K562 (cell line): Measurements from ENCODE around the gene KPNB1. TPM values are rescaled to one million over a fixed set of nuclear protein-coding genes. Genes with fewer than 3 reads are reported as not detected.
A peak's percentile ranks its signal among the peaks of the same experiment; 100 is the strongest.

ENCODE experiments used
- AFF1 ChIP-seq, 2 experiments: fragments of 450-650 bp; IDR thresholded peaks; 2 replicates each; pipeline ENCODE4 v1.6.1; 2018; ENCODE audit warnings: mild to moderate bottlenecking in 2 of 2, low read depth in 1 of 2; ENCODE audit not compliant: partially characterized antibody in 2 of 2
- BRD4 ChIP-seq: fragments of 200-600 bp; sonication (generic); IDR thresholded peaks from 2 replicates; pipeline ENCODE4 v1.6.1; 2017; ENCODE audit warnings: inconsistent platforms
- CGGBP1 ChIP-seq: fragments of 250-450 bp; sonication (Bioruptor Pico); IDR thresholded peaks from 2 replicates; pipeline ENCODE4 v1.9.0; 2021; ENCODE audit warnings: mild to moderate bottlenecking
- CHD2 ChIP-seq: IDR thresholded peaks from 2 replicates; pipeline ENCODE4 v1.6.1; 2011; ENCODE audit warnings: low read depth, low read length
- DPF2 ChIP-seq: fragments of 450-650 bp; IDR thresholded peaks from 2 replicates; pipeline ENCODE4 v1.6.1; 2016
- E2F6 ChIP-seq, 2 experiments: IDR thresholded peaks; 2 replicates each; pipeline ENCODE4 v1.6.1; 2011; ENCODE audit warnings: borderline replicate concordance in 1 of 2, control low read depth in 1 of 2, low read depth in 1 of 2, low read length in 1 of 2, mild to moderate bottlenecking in 1 of 2, mixed read lengths in 1 of 2, moderate library complexity in 1 of 2; ENCODE audit not compliant: insufficient read depth in 1 of 2, insufficient read length in 1 of 2, poor library complexity in 1 of 2, severe bottlenecking in 1 of 2; ENCODE audit errors: extremely low read depth in 1 of 2
- EZH2 ChIP-seq: IDR thresholded peaks from 2 replicates; pipeline ENCODE4 v1.6.1; 2012; ENCODE audit warnings: low read depth, mild to moderate bottlenecking, inconsistent platforms, low read length, borderline replicate concordance
- FOXP4 ChIP-seq: sonication (generic); formaldehyde crosslinking; IDR thresholded peaks from 2 replicates; pipeline ENCODE4 v1.8.0; 2022; ENCODE audit warnings: mild to moderate bottlenecking, missing genetic modification reagents, borderline replicate concordance
- HDGF ChIP-seq: fragments of 450-650 bp; IDR thresholded peaks from 2 replicates; pipeline ENCODE4 v1.6.1; 2016
- HES1 ChIP-seq: fragments of 450-650 bp; IDR thresholded peaks from 2 replicates; pipeline ENCODE4 v1.6.1; 2016; ENCODE audit warnings: low read depth, mild to moderate bottlenecking, moderate library complexity
- HNRNPL ChIP-seq: fragments of 200-400 bp; formaldehyde crosslinking; IDR thresholded peaks from 2 replicates; pipeline ENCODE4 v1.6.1; 2017; ENCODE audit warnings: low read depth, mild to moderate bottlenecking, low read length
- MEF2D ChIP-seq: conservative IDR thresholded peaks from 2 replicates; pipeline ENCODE4 v1.6.1; 2016; ENCODE audit warnings: low read depth, missing genetic modification characterization, missing compliant biosample characterization
- RBM15 ChIP-seq: fragments of 200-400 bp; formaldehyde crosslinking; IDR thresholded peaks from 2 replicates; pipeline ENCODE4 v1.6.1; 2018; ENCODE audit warnings: mild to moderate bottlenecking, low read length, moderate library complexity; ENCODE audit not compliant: insufficient read depth
- TCF7 ChIP-seq: sonication (generic); IDR thresholded peaks from 2 replicates; pipeline ENCODE4 v1.6.1; 2016; ENCODE audit warnings: antibody characterized with exemption, borderline replicate concordance
- TFAP4 ChIP-seq: sonication (generic); formaldehyde crosslinking; IDR thresholded peaks from 2 replicates; pipeline ENCODE4 v1.8.0; 2022; ENCODE audit warnings: missing genetic modification reagents, mild to moderate bottlenecking, moderate library complexity, borderline replicate concordance
- TRIM24 ChIP-seq, 2 experiments: fragments of 450-650 bp; IDR thresholded peaks; 2 replicates each; pipeline ENCODE4 v1.6.1; 2016
- ZNF175 ChIP-seq: fragments of 200-800 bp; sonication (Bioruptor generic); IDR thresholded peaks from 2 replicates; pipeline ENCODE4 v1.6.1; 2016; ENCODE audit warnings: low read depth, mild to moderate bottlenecking, missing genetic modification characterization, missing compliant biosample characterization
- polyA plus RNA-seq, 8 experiments: library from polyadenylated mRNA; depleted of rRNA in 4 of 8; stranded (reverse) in 5 of 8; unstranded in 3 of 8; fragments of >200 nt; fragmentation: Nextera tagmentation in 2 of 8; fragmentation: Illumina TruSeq in 1 of 8; extraction: Ambion mirVana in 2 of 8; extraction: Trizol in 1 of 8; gene quantifications; 2 replicates each; pipeline versions ENCODE4 v1.2.1 to v1.2.3, GENCODE V29; 2011 to 2014; ENCODE audit warnings: inconsistent platforms in 1 of 8, missing spikeins in 1 of 8
- total RNA-seq, 7 experiments: library from RNA; depleted of rRNA in 6 of 7; stranded (reverse); fragments of >200 nt in 6 of 7; fragmentation: Illumina TruSeq in 2 of 7; extraction: Trizol in 2 of 7; gene quantifications; 2 replicates each; pipeline versions ENCODE4 v1.2.1 to v1.2.3, GENCODE V29; 2011 to 2021; ENCODE audit warnings: low replicate concordance in 1 of 7

KPNB1 gene
- total and polyA plus RNA-seq, 9 of the 15 experiments (the other 6 are each of a cell fraction or from before 2014, with no cell fraction given) = 154 to 622 (median 354) TPM

GRCh38 chr17:47649153-47649971 is at the start of gene KPNB1 (continued):
- TF ChIP-seq AFF1 (IDR thresholded peaks at IDR 0.05; ENCODE audit: low read depth in 1 of 2, partially characterized antibody in 2 of 2) = peak in 1 of 2 experiments; percentile 50
- no peak for TF ChIP-seq BRD4
- no peak for TF ChIP-seq EZH2
- TF ChIP-seq TRIM24 (IDR thresholded peaks at IDR 0.05) = peak; percentile 9 to 41; a peak in 1 of 4 replicates
- peak; percentile 95 to 96 for TF ChIP-seq E2F6 (IDR thresholded peaks at IDR 0.05; ENCODE audit: borderline replicate concordance in 1 of 2, extremely low read depth in 1 of 2, insufficient read depth in 1 of 2, insufficient read length in 1 of 2, low read depth in 1 of 2, low read length in 1 of 2, poor library complexity in 1 of 2, severe bottlenecking in 1 of 2)
- TF ChIP-seq FOXP4 = peak; percentile 90
- 0 out of 2 replicates have a peak, but pooled peaks have one; percentile 19 for TF ChIP-seq HDGF
- peak; percentile 62; the same call in 1 of the 2 replicates for TF ChIP-seq HNRNPL
- no peak for TF ChIP-seq RBM15
- TF ChIP-seq CHD2 = peak; percentile 93
- peak; percentile 85 for TF ChIP-seq TFAP4
- peak; percentile 69 for TF ChIP-seq DPF2
- TF ChIP-seq TCF7 = 0 out of 2 replicates have a peak, but pooled peaks have one; percentile 38
- TF ChIP-seq CGGBP1 (CRISPR knock-in tag) = no peak
- TF ChIP-seq ZNF175 = peak; percentile 97
- TF ChIP-seq MEF2D (tag) = peak; percentile 25; the same call in 1 of the 2 replicates
- no peak for TF ChIP-seq HES1
